ENCODE data around the gene PSTPIP1.

The PSTPIP1 gene

GRCh38 chr15:76999996-77000395 lies 5.1 kb downstream of the PSTPIP1 start:
- H3K4me3 ChIP-seq (ENCODE audit: low read length): no peak overlapping the region
- no peak for TF ChIP-seq CTCF (conservative IDR thresholded peaks at IDR 0.05; ENCODE audit: low read depth, low read length)
- no peak for DNase-seq (ENCODE audit: low read depth)

- H3K4me3 ChIP-seq (ENCODE audit: low read length): no peak overlapping the region
- DNase-seq (ENCODE audit: low read depth): no peak
- TF ChIP-seq CTCF (conservative IDR thresholded peaks at IDR 0.05; ENCODE audit: low read depth, low read length): no peak
These were observed 6.4 kb downstream of the PSTPIP1 start for GRCh38 chr15:77001351-77001750.

GRCh38 chr15:77001966-77002365 lies 7.0 kb downstream of the PSTPIP1 start:
- no peak for TF ChIP-seq CTCF (conservative IDR thresholded peaks at IDR 0.05; ENCODE audit: low read depth, low read length)
- no peak overlapping the region for H3K4me3 ChIP-seq (ENCODE audit: low read length)
- no peak for DNase-seq (ENCODE audit: low read depth)

GRCh38 chr15:77002436-77002835 lies 7.5 kb downstream of the PSTPIP1 start:
- no peak for DNase-seq (ENCODE audit: low read depth)
- no peak for TF ChIP-seq CTCF (conservative IDR thresholded peaks at IDR 0.05; ENCODE audit: low read depth, low read length)
- no peak overlapping the region for H3K4me3 ChIP-seq (ENCODE audit: low read length)

GRCh38 chr15:77002954-77003912 lies 8.3 kb downstream of the PSTPIP1 start:
- H3K4me3 ChIP-seq (ENCODE audit: low read length): no peak overlapping the region
- TF ChIP-seq CTCF (conservative IDR thresholded peaks at IDR 0.05; ENCODE audit: low read depth, low read length): no peak
- DNase-seq (ENCODE audit: low read depth): no peak

GRCh38 chr15:77004189-77004588 lies 9.3 kb downstream of the PSTPIP1 start:
- TF ChIP-seq CTCF (conservative IDR thresholded peaks at IDR 0.05; ENCODE audit: low read depth, low read length): no peak
- no peak for DNase-seq (ENCODE audit: low read depth)
- H3K4me3 ChIP-seq (ENCODE audit: low read length): no peak overlapping the region

- no peak for DNase-seq (ENCODE audit: low read depth)
- no peak for TF ChIP-seq CTCF (conservative IDR thresholded peaks at IDR 0.05; ENCODE audit: low read depth, low read length)
- H3K4me3 ChIP-seq (ENCODE audit: low read length): no peak overlapping the region
These were observed 14.2 kb downstream of the PSTPIP1 start for GRCh38 chr15:77009176-77009575.
